CD8-positive, alpha-beta memory T cell (primary cell): ENCODE data around the gene ZNF570. TPM values are rescaled to one million over a fixed set of nuclear protein-coding genes. Genes with fewer than 3 reads are reported as not detected.

ENCODE experiments used
- CTCF ChIA-PET: fragments of 350-600 bp; sonication (Branson Sonifier 250); formaldehyde crosslinking; loops from one replicate; lab custom pipeline; 2021; ENCODE audit warnings: antibody characterized with exemption; lab: Charles Lee
- POLR2A ChIA-PET: fragments of 350-600 bp; sonication (Branson Sonifier 250); formaldehyde crosslinking; loops from one replicate; lab custom pipeline; 2021; ENCODE audit warnings: antibody characterized with exemption; lab: Charles Lee
- DNase-seq, 5 donors: peaks; one replicate each; pipeline versions ENCODE4 v3.0.0 to v3.0.0-alpha.2; 2020 to 2022; ENCODE audit warnings: mixed read lengths in 1 of 5
- H3K27ac ChIP-seq: one replicate; pipeline ENCODE4 v1.7.0; 2013; ENCODE audit warnings: low read depth, mild to moderate bottlenecking, low read length, moderate library complexity
- H3K27me3 ChIP-seq: 2 replicates; pipeline ENCODE4 v1.7.0; 2013; ENCODE audit warnings: low read length, mild to moderate bottlenecking; ENCODE audit not compliant: insufficient read depth, poor library complexity, severe bottlenecking
- H3K36me3 ChIP-seq: 2 replicates; pipeline ENCODE4 v1.7.0; 2013; ENCODE audit warnings: mild to moderate bottlenecking, low read length, moderate library complexity; ENCODE audit not compliant: insufficient read depth
- H3K4me1 ChIP-seq: 2 replicates; pipeline ENCODE4 v1.7.0; 2013; ENCODE audit warnings: mild to moderate bottlenecking, low read length, moderate library complexity; ENCODE audit not compliant: insufficient read depth
- H3K4me3 ChIP-seq: 2 replicates; pipeline ENCODE4 v1.7.0; 2013; ENCODE audit warnings: mild to moderate bottlenecking, low read length
- H3K9me3 ChIP-seq: 2 replicates; pipeline ENCODE4 v1.7.0; 2013; ENCODE audit warnings: mild to moderate bottlenecking, low read length
- H3K27ac Mint-ChIP-seq, 8 donors: one replicate each; pipeline ENCODE4 v1.8.0; 2020 to 2021; ENCODE audit warnings: mixed read lengths in 8 of 8, mild to moderate bottlenecking in 6 of 8, inconsistent platforms in 3 of 8, moderate library complexity in 3 of 8
- H3K27me3 Mint-ChIP-seq, 2 donors: one replicate each; pipeline ENCODE4 v1.8.0; 2020 to 2021; ENCODE audit warnings: mixed read lengths in 2 of 2, mild to moderate bottlenecking in 1 of 2, moderate library complexity in 1 of 2
- H3K36me3 Mint-ChIP-seq, 3 donors: one replicate each; pipeline ENCODE4 v1.8.0; 2020 to 2021; ENCODE audit warnings: mixed read lengths in 3 of 3, inconsistent platforms in 1 of 3, mild to moderate bottlenecking in 1 of 3
- H3K4me1 Mint-ChIP-seq, 3 donors: one replicate each; pipeline ENCODE4 v1.8.0; 2020 to 2021; ENCODE audit warnings: mixed read lengths in 3 of 3, inconsistent platforms in 1 of 3, mild to moderate bottlenecking in 1 of 3
- H3K4me3 Mint-ChIP-seq, 7 donors: one replicate each; pipeline ENCODE4 v1.8.0; 2020 to 2021; ENCODE audit warnings: mixed read lengths in 7 of 7, mild to moderate bottlenecking in 6 of 7, moderate library complexity in 4 of 7, inconsistent platforms in 2 of 7
- H3K9me3 Mint-ChIP-seq, 5 donors: one replicate each; pipeline ENCODE4 v1.8.0; 2020 to 2022; ENCODE audit warnings: mixed read lengths in 5 of 5, mild to moderate bottlenecking in 3 of 5, moderate library complexity in 2 of 5, inconsistent platforms in 1 of 5
- polyA plus RNA-seq: library from polyadenylated mRNA; unstranded; fragments of 300-500 nt; fragmentation: Illumina TruSeq; gene quantifications from one replicate; pipeline ENCODE4 v1.2.3, GENCODE V29; 2021
- total RNA-seq, 2 experiments: library from RNA; stranded (reverse); gene quantifications; one replicate each; pipeline ENCODE4 v1.2.3, GENCODE V29; 2021

ZNF570 gene
- total and polyA plus RNA-seq, 3 experiments from 2014 or later, result 5.1 to 5.9 (median 5.3) TPM

GRCh38 chr19:37511821-37512220 lies 42.7 kb downstream of the ZNF570 start:
- Histone ChIP-seq H3K36me3 (peaks cover 13% of the 10 kb centered on the region), H3K9me3 (peaks cover 12% of the 10 kb centered on the region), H3K4me3 (no peak overlapping the region), H3K4me1 (no peaks in the 10 kb centered on the region), H3K27ac (no peak overlapping the region), H3K27me3 (no peaks in the 10 kb centered on the region)
- Mint-ChIP-seq H3K36me3 (peaks cover 25 to 66% (median 65%) of the 10 kb centered on the region in 3 donors), H3K4me1 (peaks cover 0 to 4% (median 4%) of the 10 kb centered on the region in 3 donors), H3K4me3 (no peak overlapping the region), H3K9me3 (peaks cover 25 to 45% (median 36%) of the 10 kb centered on the region in 5 donors), H3K27me3 (no peaks in the 10 kb centered on the region), H3K27ac (no peak overlapping the region)
- ChIA-PET POLR2A (no interaction called here), CTCF (no interaction called here)
- DNase-seq, result no peak

- CTCF ChIA-PET, result no interaction called here
Measured at GRCh38 chr19:37513397-37513796, 44.2 kb downstream of the ZNF570 start.

GRCh38 chr19:37519890-37520289 lies 50.7 kb downstream of the ZNF570 start:
- H3K27me3 ChIP-seq, result no peaks in the 10 kb centered on the region
- POLR2A ChIA-PET, result no interaction called here
- peaks cover 15% of the 10 kb centered on the region for H3K36me3 ChIP-seq
- DNase-seq, result no peak
- Mint-ChIP-seq H3K27me3 (no peaks in the 10 kb centered on the region), H3K9me3 (peaks cover 30 to 74% (median 57%) of the 10 kb centered on the region in 5 donors), H3K4me1 (no peaks in the 10 kb centered on the region), H3K36me3 (peaks cover 31 to 74% (median 74%) of the 10 kb centered on the region in 3 donors), H3K27ac (no peak overlapping the region), H3K4me3 (no peak overlapping the region)
- H3K27ac ChIP-seq, result no peak overlapping the region
- no peak overlapping the region for H3K4me3 ChIP-seq
- H3K9me3 ChIP-seq, result peaks cover 6% of the 10 kb centered on the region
- CTCF ChIA-PET, result no interaction called here
- H3K4me1 ChIP-seq, result no peaks in the 10 kb centered on the region

More at GRCh38 chr19:37513397-37513796, 44.2 kb downstream of the ZNF570 start:
- H3K27me3 Mint-ChIP-seq, result no peaks in the 10 kb centered on the region
- peaks cover 13% of the 10 kb centered on the region for H3K36me3 ChIP-seq
- POLR2A ChIA-PET, result no interaction called here
- peaks cover 31 to 55% (median 45%) of the 10 kb centered on the region in 5 donors for H3K9me3 Mint-ChIP-seq
- H3K27ac ChIP-seq, result no peak overlapping the region
- H3K4me3 ChIP-seq, result no peak overlapping the region
- peaks cover 0 to 4% (median 0%) of the 10 kb centered on the region in 3 donors for H3K4me1 Mint-ChIP-seq
- no peak for DNase-seq
- H3K36me3 Mint-ChIP-seq, result peaks cover 29 to 75% (median 71%) of the 10 kb centered on the region in 3 donors
- H3K9me3 ChIP-seq, result peaks cover 12% of the 10 kb centered on the region
- H3K4me3 Mint-ChIP-seq, result no peak overlapping the region
- no peaks in the 10 kb centered on the region for H3K27me3 ChIP-seq
- peak overlapping the region in 1 of 8 donors; percentile 68 for H3K27ac Mint-ChIP-seq
- no peaks in the 10 kb centered on the region for H3K4me1 ChIP-seq

- Histone ChIP-seq H3K27me3 (no peaks in the 10 kb centered on the region), H3K27ac (no peak overlapping the region), H3K4me3 (no peak overlapping the region), H3K36me3 (peaks cover 19% of the 10 kb centered on the region), H3K9me3 (peaks cover 19% of the 10 kb centered on the region), H3K4me1 (no peaks in the 10 kb centered on the region)
- no peak for DNase-seq
- H3K9me3 Mint-ChIP-seq, result peaks cover 26 to 85% (median 82%) of the 10 kb centered on the region in 5 donors
- POLR2A ChIA-PET, result no interaction called here
- no peaks in the 10 kb centered on the region for H3K4me1 Mint-ChIP-seq
- H3K27ac Mint-ChIP-seq, result no peak overlapping the region
- no peak overlapping the region for H3K4me3 Mint-ChIP-seq
- H3K27me3 Mint-ChIP-seq, result peaks cover 0 to 2% of the 10 kb centered on the region in 2 donors
- peaks cover 34 to 57% (median 54%) of the 10 kb centered on the region in 3 donors for H3K36me3 Mint-ChIP-seq
- CTCF ChIA-PET, result no interaction called here
Measured at GRCh38 chr19:37537391-37537947, 68.3 kb downstream of the ZNF570 start.

Other genes starting within 250 kb of the ZNF570 start
- gene ZNF527, start 98.3 kb upstream of the ZNF570 start, total RNA-seq, result 1 to 10 TPM; 5.2 to 5.6 TPM
- 8.7 TPM for gene ZNF527, start 98.3 kb upstream of the ZNF570 start, polyA plus RNA-seq
- 1 to 10 TPM; 7.4 to 8.0 TPM for gene ZNF569, start 1.9 kb upstream of the ZNF570 start, total RNA-seq
- gene ZNF569, start 1.9 kb upstream of the ZNF570 start, polyA plus RNA-seq, result 3.8 TPM
- gene ZNF793, start 37.6 kb downstream of the ZNF570 start, total RNA-seq, result 1 to 10 TPM; 3.9 to 4.1 TPM
- 1.1 TPM for gene ZNF793, start 37.6 kb downstream of the ZNF570 start, polyA plus RNA-seq
- gene ZNF571, start 125.4 kb downstream of the ZNF570 start, total RNA-seq, result 1 to 10 TPM; 2.2 to 3.3 TPM
- gene ZNF571, start 125.4 kb downstream of the ZNF570 start, polyA plus RNA-seq, result 5.9 TPM
- 1 to 10 TPM; 2.3 to 3.2 TPM for gene ZNF540, start 125.5 kb downstream of the ZNF570 start, total RNA-seq
- 4.9 TPM for gene ZNF540, start 125.5 kb downstream of the ZNF570 start, polyA plus RNA-seq
- gene ZFP30, start 186.1 kb downstream of the ZNF570 start, total RNA-seq, result 10 to 100 TPM; 10.1 to 11.4 TPM
- 2.1 TPM for gene ZFP30, start 186.1 kb downstream of the ZNF570 start, polyA plus RNA-seq